PC-3 (cell line): ENCODE results near the gene IFT172. TPM values are rescaled to one million over a fixed set of nuclear protein-coding genes. Genes with fewer than 3 reads are reported as not detected.
A peak's percentile ranks its signal among the peaks of the same experiment; 100 is the strongest.

Experiments used
- ATAC-seq: fragments of 200-7000 bp; cut with Tn5 transposase; 2 replicates; pipeline ENCODE4 v1.9.1; 2020; ENCODE audit warnings: mild to moderate bottlenecking, moderate library complexity
- BruUV-seq: library from RNA; stranded (reverse); fragments of 400-500 nt; replicated peaks from 2 replicates; lab custom pipeline; 2021; lab: Mats Ljungman, UMichigan
- CTCF ChIA-PET: fragments of 300-600 bp; sonication (Branson Sonifier 250); formaldehyde crosslinking; loops from one replicate; lab custom pipeline; 2022; ENCODE audit warnings: antibody characterized with exemption; lab: Charles Lee
- POLR2A ChIA-PET: fragments of 300-600 bp; sonication (Branson Sonifier 250); formaldehyde crosslinking; loops from one replicate; lab custom pipeline; 2022; ENCODE audit warnings: antibody characterized with exemption; ENCODE audit not compliant: unreplicated experiment; lab: Charles Lee
- DNase-seq: peaks from one replicate; pipeline ENCODE4 v3.0.0-alpha.2; 2015
- H2AFZ ChIP-seq: fragments of 300-600 bp; sonication (generic); 2 replicates; pipeline ENCODE4 v1.6.0; 2016; ENCODE audit warnings: antibody characterized with exemption, low read length
- H3F3A ChIP-seq: fragments of 300-600 bp; sonication (generic); one replicate; pipeline ENCODE4 v1.6.0; 2017; ENCODE audit warnings: antibody characterized with exemption, low read length, control low read depth, mild to moderate bottlenecking; ENCODE audit not compliant: unreplicated experiment
- H3K27ac ChIP-seq: fragments of 300-600 bp; sonication (generic); 2 replicates; pipeline ENCODE4 v1.5.1; 2016; ENCODE audit warnings: mild to moderate bottlenecking, low read length
- H3K27me3 ChIP-seq: fragments of 300-600 bp; sonication (generic); 2 replicates; pipeline ENCODE4 v1.6.1; 2016; ENCODE audit warnings: low read length, mixed read lengths
- H3K36me3 ChIP-seq: fragments of 300-600 bp; sonication (generic); 2 replicates; pipeline ENCODE4 v1.6.1; 2016; ENCODE audit warnings: low read depth, mixed run types, low read length, mixed read lengths
- H3K4me1 ChIP-seq: fragments of 300-600 bp; sonication (generic); 2 replicates; pipeline ENCODE4 v1.5.1; 2016; ENCODE audit warnings: low read length; ENCODE audit not compliant: insufficient read depth
- H3K4me2 ChIP-seq: fragments of 300-600 bp; sonication (generic); 2 replicates; pipeline ENCODE4 v1.6.0; 2016; ENCODE audit warnings: low read length
- H3K4me3 ChIP-seq: fragments of 300-600 bp; sonication (generic); 2 replicates; pipeline ENCODE4 v1.5.1; 2016; ENCODE audit warnings: mild to moderate bottlenecking, low read length, mixed read lengths
- H3K79me2 ChIP-seq: fragments of 300-600 bp; sonication (generic); 2 replicates; pipeline ENCODE4 v1.6.1; 2017; ENCODE audit warnings: low read length, mixed read lengths
- H3K9ac ChIP-seq: fragments of 300-600 bp; sonication (generic); 2 replicates; pipeline ENCODE4 v1.6.0; 2016; ENCODE audit warnings: mild to moderate bottlenecking, low read length
- H3K9me2 ChIP-seq: fragments of 300-600 bp; sonication (generic); replicated peaks from 2 replicates; pipeline ENCODE4 v1.6.1; 2016; ENCODE audit warnings: mixed run types, low read length, mixed read lengths
- H3K9me3 ChIP-seq: fragments of 300-600 bp; sonication (generic); 2 replicates; pipeline ENCODE4 v1.6.1; 2016; ENCODE audit warnings: low read length, mixed read lengths
- H4K20me1 ChIP-seq: fragments of 300-600 bp; sonication (generic); 2 replicates; pipeline ENCODE4 v1.6.1; 2016; ENCODE audit warnings: low read length, mixed read lengths
- CTCF ChIP-seq: fragments of 300-600 bp; sonication (generic); conservative IDR thresholded peaks from 2 replicates; pipeline ENCODE4 v1.5.1; 2017; ENCODE audit warnings: antibody characterized with exemption, low read depth, mild to moderate bottlenecking, low read length
- EZH2 ChIP-seq: fragments of 300-600 bp; sonication (generic); IDR thresholded peaks from one replicate; pipeline ENCODE4 v1.6.1; 2017; ENCODE audit warnings: antibody characterized with exemption, mild to moderate bottlenecking, low read length; ENCODE audit not compliant: unreplicated experiment
- EZH2phosphoT487 ChIP-seq: fragments of 300-600 bp; sonication (generic); IDR thresholded peaks from 2 replicates; pipeline ENCODE4 v1.6.1; 2018; ENCODE audit warnings: mild to moderate bottlenecking, antibody characterized with exemption, low read length, borderline replicate concordance
- intact Hi-C: fragments of 100-400 bp; cut with micrococcal nuclease; formaldehyde crosslinking; loops from 2 replicates; pipeline ENCODE4 v1.9.0; 2023
- total RNA-seq: library from RNA; depleted of rRNA; stranded (reverse); fragments of >200 nt; gene quantifications from 2 replicates; pipeline ENCODE4 v1.2.3, GENCODE V29; 2014

Gene IFT172
- total RNA-seq, 1 experiment from 2014 or later: 22.9 TPM

- H3K36me3 ChIP-seq: peaks cover 10% of the 10 kb centered on the region
- DNase-seq (no peak), ATAC-seq (no peak)
- H3K27ac ChIP-seq: peak overlapping the region; percentile 61
- H3K4me2 ChIP-seq: peak overlapping the region; percentile 30; the same call in 1 of the 2 replicates
- no peaks in the 10 kb centered on the region for H3K79me2 ChIP-seq
- no peak overlapping the region for H3K9ac ChIP-seq
- no peaks in the 10 kb centered on the region for H3K27me3 ChIP-seq
- no peak for TF ChIP-seq EZH2phosphoT487
- POLR2A ChIA-PET: interaction anchor here (0.6 to 0.7 kb wide), 2 partner anchors 185 to 237 kb away, joined by 6 to 8 read pairs; no protein-coding TSS in a partner anchor
- H3K9me3 ChIP-seq: no peaks in the 10 kb centered on the region
- no peaks in the 10 kb centered on the region for H3K9me2 ChIP-seq
- H3F3A ChIP-seq: no peaks in the 10 kb centered on the region
- intact Hi-C loops: no loop called here
- no peaks in the 10 kb centered on the region for H4K20me1 ChIP-seq
- CTCF ChIA-PET: no interaction called here
- no peak overlapping the region for H2AFZ ChIP-seq
- BruUV-seq: no TSS peak
- H3K4me3 ChIP-seq: no peak overlapping the region
- H3K4me1 ChIP-seq: peaks cover 11% of the 10 kb centered on the region
Observed at GRCh38 chr2:27445615-27446014, 43.9 kb downstream of the IFT172 start.

GRCh38 chr2:27445155-27445554 is 44.4 kb downstream of the IFT172 start:
- H3K4me1 ChIP-seq: peaks cover 11% of the 10 kb centered on the region
- no peak overlapping the region for H3K9ac ChIP-seq
- ChIA-PET POLR2A (no interaction called here), CTCF (no interaction called here)
- H2AFZ ChIP-seq: no peak overlapping the region
- intact Hi-C loops: no loop called here
- peak overlapping the region; percentile 61; the same call in 1 of the 2 replicates for H3K27ac ChIP-seq
- H3K4me2 ChIP-seq: no peak overlapping the region
- no peaks in the 10 kb centered on the region for H3K9me3 ChIP-seq
- H3K36me3 ChIP-seq: peaks cover 15% of the 10 kb centered on the region
- no TSS peak for BruUV-seq
- TF ChIP-seq EZH2 (no peak), EZH2phosphoT487 (no peak), CTCF (no peak)
- H3K79me2 ChIP-seq: no peaks in the 10 kb centered on the region
- DNase-seq: no peak
- no peaks in the 10 kb centered on the region for H3F3A ChIP-seq
- ATAC-seq: no peak
- H3K27me3 ChIP-seq: no peaks in the 10 kb centered on the region
- no peaks in the 10 kb centered on the region for H3K9me2 ChIP-seq
- H4K20me1 ChIP-seq: no peaks in the 10 kb centered on the region
- H3K4me3 ChIP-seq: no peak overlapping the region

- DNase-seq: no peak
- ChIA-PET POLR2A (no interaction called here), CTCF (no interaction called here)
- Histone ChIP-seq H3F3A (no peaks in the 10 kb centered on the region), H3K9me3 (no peaks in the 10 kb centered on the region), H3K36me3 (peaks cover 24% of the 10 kb centered on the region), H4K20me1 (no peaks in the 10 kb centered on the region), H3K4me3 (no peak overlapping the region), H3K27ac (no peak overlapping the region), H3K79me2 (no peaks in the 10 kb centered on the region), H3K9me2 (no peaks in the 10 kb centered on the region), H3K4me1 (peaks cover 11% of the 10 kb centered on the region), H3K4me2 (no peak overlapping the region), H3K27me3 (no peaks in the 10 kb centered on the region), H2AFZ (no peak overlapping the region), H3K9ac (no peak overlapping the region)
- BruUV-seq: no TSS peak
- peak; percentile 23; the same call in 1 of the 2 replicates for ATAC-seq
- intact Hi-C loops: no loop called here
- no peak for TF ChIP-seq CTCF
- no peak for TF ChIP-seq EZH2
- no peak for TF ChIP-seq EZH2phosphoT487
Observed at GRCh38 chr2:27442920-27443282, 46.6 kb downstream of the IFT172 start.
